K562 (cell line): Measurements from ENCODE around the gene GGPS1. TPM values are rescaled to one million over a fixed set of nuclear protein-coding genes. Genes with fewer than 3 reads are reported as not detected.

Experiments used
- C11orf30 ChIP-seq: fragments of 450-650 bp; IDR thresholded peaks from 2 replicates; pipeline ENCODE4 v1.6.1; 2016; ENCODE audit warnings: low read depth, mild to moderate bottlenecking
- CSDE1 ChIP-seq, 2 experiments: fragments of 450-650 bp; IDR thresholded peaks; 2 replicates each; pipeline ENCODE4 v1.6.1; 2016; ENCODE audit warnings: mild to moderate bottlenecking in 1 of 2
- KAT7 ChIP-seq: sonication (generic); formaldehyde crosslinking; IDR thresholded peaks from 2 replicates; pipeline ENCODE4 v1.8.0; 2022; ENCODE audit warnings: missing genetic modification reagents, mild to moderate bottlenecking, borderline replicate concordance
- KDM1A ChIP-seq, 2 experiments: fragments of 450-650 bp; IDR thresholded peaks; 2 replicates each; pipeline ENCODE4 v1.6.1; 2016; ENCODE audit warnings: mild to moderate bottlenecking in 2 of 2
- KLF1 ChIP-seq: fragments of 450-650 bp; IDR thresholded peaks from 2 replicates; pipeline ENCODE4 v1.6.1; 2016; ENCODE audit warnings: missing genetic modification characterization, missing compliant biosample characterization
- NCOR1 ChIP-seq: fragments of 450-650 bp; IDR thresholded peaks from 2 replicates; pipeline ENCODE4 v1.6.1; 2016; ENCODE audit warnings: mild to moderate bottlenecking, moderate library complexity
- NFXL1 ChIP-seq: fragments of 450-650 bp; formaldehyde crosslinking; IDR thresholded peaks from 2 replicates; pipeline ENCODE4 v1.4.0; 2021; ENCODE audit warnings: mild to moderate bottlenecking
- NR2C2 ChIP-seq, 2 experiments: fragments of 200-800 bp in 1 of 2; sonication (Bioruptor generic) in 1 of 2; sonication (generic) in 1 of 2; formaldehyde crosslinking in 1 of 2; IDR thresholded peaks; 2 replicates each; pipeline versions ENCODE4 v1.6.1 to v1.8.0; 2016 to 2022; ENCODE audit warnings: mild to moderate bottlenecking in 1 of 2, missing compliant biosample characterization in 1 of 2, missing genetic modification characterization in 1 of 2, missing genetic modification reagents in 1 of 2
- POLR2B ChIP-seq: fragments of 450-650 bp; IDR thresholded peaks from 2 replicates; pipeline ENCODE4 v1.6.1; 2018; ENCODE audit warnings: low read depth; ENCODE audit not compliant: partially characterized antibody
- RAD21 ChIP-seq, 2 experiments: fragments of 250-450 bp in 1 of 2; fragments of 450-650 bp in 1 of 2; sonication (Bioruptor Pico) in 1 of 2; formaldehyde crosslinking in 1 of 2; IDR thresholded peaks in 1 of 2; conservative IDR thresholded peaks in 1 of 2; 2 replicates each; pipeline versions ENCODE4 v1.4.0 to v1.8.0; 2020 to 2022; ENCODE audit warnings: mild to moderate bottlenecking in 2 of 2, moderate library complexity in 1 of 2
- RBBP5 ChIP-seq: fragments of 200-600 bp; sonication (generic); IDR thresholded peaks from 2 replicates; pipeline ENCODE4 v1.6.1; 2012; ENCODE audit warnings: borderline replicate concordance, mild to moderate bottlenecking, low read length, control low read depth, inconsistent platforms; ENCODE audit not compliant: insufficient read depth, poor library complexity, severe bottlenecking
- SIN3B ChIP-seq: fragments of 450-650 bp; IDR thresholded peaks from 2 replicates; pipeline ENCODE4 v1.6.1; 2017; ENCODE audit warnings: low read depth, mild to moderate bottlenecking, moderate library complexity
- TAF7 ChIP-seq: fragments of 450-650 bp; IDR thresholded peaks from 2 replicates; pipeline ENCODE4 v1.6.1; 2016; ENCODE audit warnings: missing genetic modification characterization, missing compliant biosample characterization
- ZNF121 ChIP-seq: sonication (generic); formaldehyde crosslinking; conservative IDR thresholded peaks from 2 replicates; pipeline ENCODE4 v1.8.0; 2022; ENCODE audit warnings: missing genetic modification reagents
- ZNF146 ChIP-seq: IDR thresholded peaks from one replicate; pipeline ENCODE4 v1.6.1; 2018; ENCODE audit warnings: missing compliant biosample characterization; ENCODE audit not compliant: unreplicated experiment
- ZNF583 ChIP-seq: fragments of 250-450 bp; sonication (Bioruptor Pico); IDR thresholded peaks from 2 replicates; pipeline ENCODE4 v1.4.0; 2020
- polyA plus RNA-seq, 8 experiments: library from polyadenylated mRNA; depleted of rRNA in 4 of 8; stranded (reverse) in 5 of 8; unstranded in 3 of 8; fragments of >200 nt; fragmentation: Nextera tagmentation in 2 of 8; fragmentation: Illumina TruSeq in 1 of 8; extraction: Ambion mirVana in 2 of 8; extraction: Trizol in 1 of 8; gene quantifications; 2 replicates each; pipeline versions ENCODE4 v1.2.1 to v1.2.3, GENCODE V29; 2011 to 2014; ENCODE audit warnings: inconsistent platforms in 1 of 8, missing spikeins in 1 of 8
- total RNA-seq, 7 experiments: library from RNA; depleted of rRNA in 6 of 7; stranded (reverse); fragments of >200 nt in 6 of 7; fragmentation: Illumina TruSeq in 2 of 7; extraction: Trizol in 2 of 7; gene quantifications; 2 replicates each; pipeline versions ENCODE4 v1.2.1 to v1.2.3, GENCODE V29; 2011 to 2021; ENCODE audit warnings: low replicate concordance in 1 of 7
- TF ChIP-seq, protein P1 (sequence below): fragments of 250-450 bp; sonication (Bioruptor Pico); IDR thresholded peaks from 2 replicates; pipeline ENCODE4 v1.5.0; 2020; ENCODE audit warnings: mild to moderate bottlenecking, borderline replicate concordance
- TF ChIP-seq, protein P2 (sequence below): fragments of 250-450 bp; sonication (Bioruptor Pico); IDR thresholded peaks from 2 replicates; pipeline ENCODE4 v1.9.0; 2021; ENCODE audit warnings: mild to moderate bottlenecking
- TF ChIP-seq, protein P3 (sequence below), 2 experiments: fragments of 450-650 bp; IDR thresholded peaks; 2 replicates each; pipeline ENCODE4 v1.6.1; 2018; ENCODE audit warnings: mild to moderate bottlenecking in 2 of 2, low read depth in 1 of 2; ENCODE audit not compliant: partially characterized antibody in 2 of 2
- TF ChIP-seq, protein P4 (sequence below), 2 experiments: fragments of 450-650 bp in 1 of 2; sonication (generic) in 1 of 2; formaldehyde crosslinking; conservative IDR thresholded peaks; 2 replicates each; pipeline versions ENCODE4 v1.4.0 to v1.8.1; 2020 to 2022; ENCODE audit warnings: mild to moderate bottlenecking in 1 of 2, missing genetic modification reagents in 1 of 2

Gene GGPS1
- total and polyA plus RNA-seq, 9 of the 15 experiments (the other 6 are each of a cell fraction or from before 2014, with no cell fraction given) = 18.8 to 104 (median 56.3) TPM

DNA sequence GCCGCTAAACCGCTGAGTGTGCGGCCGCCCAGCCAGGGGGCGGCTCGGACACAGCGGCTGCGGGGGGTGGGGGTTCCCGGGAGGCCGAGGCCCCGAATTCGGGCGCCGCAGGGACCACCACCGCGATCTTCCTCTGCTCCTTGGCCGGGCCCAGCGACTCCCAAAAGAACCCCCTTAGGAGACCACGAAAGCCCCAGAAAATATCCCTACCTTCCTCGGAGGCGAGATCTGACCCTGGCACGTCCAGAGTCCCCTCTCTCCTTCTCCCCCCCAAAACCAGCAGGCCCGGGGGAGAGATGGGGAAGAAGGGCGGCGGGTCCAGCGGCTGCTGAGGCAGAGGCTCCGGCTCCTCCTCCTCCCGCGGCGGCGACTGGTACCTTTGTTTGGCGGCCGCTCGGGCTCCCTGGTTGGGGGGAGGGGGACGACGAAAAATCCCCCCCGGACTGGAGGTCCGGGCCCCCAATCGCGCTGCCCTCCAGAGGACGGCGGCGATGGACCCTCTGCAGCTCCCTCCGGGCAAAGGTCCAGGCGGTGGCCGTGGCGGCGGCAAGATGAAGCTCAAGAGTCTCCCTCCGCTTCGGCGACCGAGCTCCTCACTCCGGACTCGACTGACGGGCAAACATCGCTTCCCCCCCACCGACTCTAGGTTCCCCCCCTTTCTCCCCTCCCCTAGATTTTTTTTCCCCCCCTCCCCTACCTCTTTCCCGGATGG is 655 bp upstream of the GGPS1 start, which contains the start of gene ARID4B (continued):
- TF ChIP-seq, protein P1, sequence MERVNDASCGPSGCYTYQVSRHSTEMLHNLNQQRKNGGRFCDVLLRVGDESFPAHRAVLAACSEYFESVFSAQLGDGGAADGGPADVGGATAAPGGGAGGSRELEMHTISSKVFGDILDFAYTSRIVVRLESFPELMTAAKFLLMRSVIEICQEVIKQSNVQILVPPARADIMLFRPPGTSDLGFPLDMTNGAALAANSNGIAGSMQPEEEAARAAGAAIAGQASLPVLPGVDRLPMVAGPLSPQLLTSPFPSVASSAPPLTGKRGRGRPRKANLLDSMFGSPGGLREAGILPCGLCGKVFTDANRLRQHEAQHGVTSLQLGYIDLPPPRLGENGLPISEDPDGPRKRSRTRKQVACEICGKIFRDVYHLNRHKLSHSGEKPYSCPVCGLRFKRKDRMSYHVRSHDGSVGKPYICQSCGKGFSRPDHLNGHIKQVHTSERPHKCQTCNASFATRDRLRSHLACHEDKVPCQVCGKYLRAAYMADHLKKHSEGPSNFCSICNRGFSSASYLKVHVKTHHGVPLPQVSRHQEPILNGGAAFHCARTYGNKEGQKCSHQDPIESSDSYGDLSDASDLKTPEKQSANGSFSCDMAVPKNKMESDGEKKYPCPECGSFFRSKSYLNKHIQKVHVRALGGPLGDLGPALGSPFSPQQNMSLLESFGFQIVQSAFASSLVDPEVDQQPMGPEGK (CRISPR knock-in tag) = peak; percentile 66; the same call in 1 of the 2 replicates
- TF ChIP-seq, protein P2, sequence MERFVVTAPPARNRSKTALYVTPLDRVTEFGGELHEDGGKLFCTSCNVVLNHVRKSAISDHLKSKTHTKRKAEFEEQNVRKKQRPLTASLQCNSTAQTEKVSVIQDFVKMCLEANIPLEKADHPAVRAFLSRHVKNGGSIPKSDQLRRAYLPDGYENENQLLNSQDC (CRISPR knock-in tag) = peak; percentile 83; the same call in 1 of the 2 replicates
- TF ChIP-seq ZNF121 (CRISPR knock-in tag) (no peak), CSDE1 (IDR thresholded peaks at IDR 0.05) (no peak), KAT7 (CRISPR knock-in tag) (no peak), NCOR1 (0 out of 2 replicates have a peak, but pooled peaks have one; percentile 12), RBBP5 (peak; percentile 95), KLF1 (no peak), C11orf30 (no peak), NR2C2 (CRISPR knock-in tag; IDR thresholded peaks at IDR 0.05) (no peak), NR2C2 (tag; IDR thresholded peaks at IDR 0.05) (no peak), TAF7 (tag) (peak; percentile 78; the same call in 1 of the 2 replicates), KDM1A (IDR thresholded peaks at IDR 0.05) (peak in 1 of 2 experiments; percentile 82; a peak in 1 of 4 replicates), ZNF146 (CRISPR knock-in tag) (peak; percentile 12), SIN3B (0 out of 2 replicates have a peak, but pooled peaks have one; percentile 35), ZNF583 (CRISPR knock-in tag) (peak; percentile 63; the same call in 1 of the 2 replicates), POLR2B (peak; percentile 58), NFXL1 (no peak), RAD21 (CRISPR knock-in tag; conservative IDR thresholded peaks at IDR 0.05 in 1 of 2, IDR thresholded peaks at IDR 0.05 in 1 of 2) (peak in 1 of 2 experiments; percentile 5; a peak in 1 of 4 replicates)
- TF ChIP-seq, protein P3, sequence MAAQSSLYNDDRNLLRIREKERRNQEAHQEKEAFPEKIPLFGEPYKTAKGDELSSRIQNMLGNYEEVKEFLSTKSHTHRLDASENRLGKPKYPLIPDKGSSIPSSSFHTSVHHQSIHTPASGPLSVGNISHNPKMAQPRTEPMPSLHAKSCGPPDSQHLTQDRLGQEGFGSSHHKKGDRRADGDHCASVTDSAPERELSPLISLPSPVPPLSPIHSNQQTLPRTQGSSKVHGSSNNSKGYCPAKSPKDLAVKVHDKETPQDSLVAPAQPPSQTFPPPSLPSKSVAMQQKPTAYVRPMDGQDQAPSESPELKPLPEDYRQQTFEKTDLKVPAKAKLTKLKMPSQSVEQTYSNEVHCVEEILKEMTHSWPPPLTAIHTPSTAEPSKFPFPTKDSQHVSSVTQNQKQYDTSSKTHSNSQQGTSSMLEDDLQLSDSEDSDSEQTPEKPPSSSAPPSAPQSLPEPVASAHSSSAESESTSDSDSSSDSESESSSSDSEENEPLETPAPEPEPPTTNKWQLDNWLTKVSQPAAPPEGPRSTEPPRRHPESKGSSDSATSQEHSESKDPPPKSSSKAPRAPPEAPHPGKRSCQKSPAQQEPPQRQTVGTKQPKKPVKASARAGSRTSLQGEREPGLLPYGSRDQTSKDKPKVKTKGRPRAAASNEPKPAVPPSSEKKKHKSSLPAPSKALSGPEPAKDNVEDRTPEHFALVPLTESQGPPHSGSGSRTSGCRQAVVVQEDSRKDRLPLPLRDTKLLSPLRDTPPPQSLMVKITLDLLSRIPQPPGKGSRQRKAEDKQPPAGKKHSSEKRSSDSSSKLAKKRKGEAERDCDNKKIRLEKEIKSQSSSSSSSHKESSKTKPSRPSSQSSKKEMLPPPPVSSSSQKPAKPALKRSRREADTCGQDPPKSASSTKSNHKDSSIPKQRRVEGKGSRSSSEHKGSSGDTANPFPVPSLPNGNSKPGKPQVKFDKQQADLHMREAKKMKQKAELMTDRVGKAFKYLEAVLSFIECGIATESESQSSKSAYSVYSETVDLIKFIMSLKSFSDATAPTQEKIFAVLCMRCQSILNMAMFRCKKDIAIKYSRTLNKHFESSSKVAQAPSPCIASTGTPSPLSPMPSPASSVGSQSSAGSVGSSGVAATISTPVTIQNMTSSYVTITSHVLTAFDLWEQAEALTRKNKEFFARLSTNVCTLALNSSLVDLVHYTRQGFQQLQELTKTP (IDR thresholded peaks at IDR 0.05; ENCODE audit: low read depth in 1 of 2, partially characterized antibody in 2 of 2) = peak in 1 of 2 experiments; percentile 42
- TF ChIP-seq, protein P4, sequence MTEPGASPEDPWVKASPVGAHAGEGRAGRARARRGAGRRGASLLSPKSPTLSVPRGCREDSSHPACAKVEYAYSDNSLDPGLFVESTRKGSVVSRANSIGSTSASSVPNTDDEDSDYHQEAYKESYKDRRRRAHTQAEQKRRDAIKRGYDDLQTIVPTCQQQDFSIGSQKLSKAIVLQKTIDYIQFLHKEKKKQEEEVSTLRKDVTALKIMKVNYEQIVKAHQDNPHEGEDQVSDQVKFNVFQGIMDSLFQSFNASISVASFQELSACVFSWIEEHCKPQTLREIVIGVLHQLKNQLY (CRISPR knock-in tag; conservative IDR thresholded peaks at IDR 0.05) = 0 out of 4 replicates have a peak, but pooled peaks of 1 of the 2 experiments have one; percentile 81
